Heart left ventricle (tissue), 13 donors: ENCODE measurements around the gene DIMT1.

Source experiments
- CTCF ChIP-seq, 12 donors: fragments of 200-600 bp; sonication (generic) in 4 of 12; IDR thresholded peaks; one replicate each; pipeline versions ENCODE4 v1.5.0 to v1.8.0; 2018 to 2022; ENCODE audit warnings: antibody characterized with exemption in 12 of 12, mild to moderate bottlenecking in 5 of 12
- POLR2A ChIP-seq, 2 donors: fragments of 450-650 bp; IDR thresholded peaks; one replicate each; pipeline ENCODE4 v1.6.1; 2017; ENCODE audit warnings: antibody characterized with exemption in 2 of 2, mild to moderate bottlenecking in 2 of 2, moderate library complexity in 2 of 2
- donor health status: ischemic (EF 13 %, LVEDD 7.1; RV severe dilation, severe dysfunction).
- donor health status: DM: no; HTN: yes; CAD: no.
- donor health status: DM: no; HTN: no; CAD: no.
- donor health status: ischemic (EF 25% LVEDD 6.9; RV normal size, moderate dysfunction).
- donor health status: ischemic (EF 25% LVEDD 5.7; RV mildly dilated, moderate dysfunction).
- donor health status: ischemic (EF 35%, LVEDD 5.7; RV mildly dilated, moderate dysfunction).
- donor health status: nonischemic (EF 11% LVEDD 7.7; RV severe dilation, severe dysfunction).
- donor health status: DM: yes; HTN: yes; CAD: no.
- donor health status: PGD.
- donor health status: ischemic (EF 29% LVEDD 5.4; RV normal size, mild dysfunction).
- donor health status: nonischemic (EF 23%, LVEDD 6.1; RV moderate dilation, normal function).

- TF ChIP-seq CTCF (IDR thresholded peaks at IDR 0.05) (peak in 1 of 12 donors; percentile 7), POLR2A (IDR thresholded peaks at IDR 0.05) (peak; percentile 4 to 77)
Measured at GRCh38 chr5:62412549-62413329, 9.0 kb upstream of the DIMT1 start, which contains the start of gene IPO11.
